Effector CD4-positive, alpha-beta T cell (primary cell): ENCODE data around the gene ZNRD2.

Experiments used
- DNase-seq: peaks from one replicate; pipeline ENCODE4 v3.0.0-alpha.2; 2020

The ZNRD2 gene

GRCh38 chr11:65589444-65590239 is 19.4 kb downstream of the ZNRD2 start:
- no peak for DNase-seq

- DNase-seq = no peak
Observed at GRCh38 chr11:65590240-65590738, 20.0 kb downstream of the ZNRD2 start.

- no peak for DNase-seq
Observed at GRCh38 chr11:65591939-65592857, 21.9 kb downstream of the ZNRD2 start.

GRCh38 chr11:65592858-65593517 is 22.7 kb downstream of the ZNRD2 start:
- no peak for DNase-seq

GRCh38 chr11:65593518-65594414 is 23.5 kb downstream of the ZNRD2 start:
- no peak for DNase-seq

GRCh38 chr11:65595131-65595530 is 24.9 kb downstream of the ZNRD2 start:
- DNase-seq = no peak

GRCh38 chr11:65595543-65596281 is 25.4 kb downstream of the ZNRD2 start, which contains the start of gene KCNK7:
TSS of gene KCNK7 (minus strand) at chr11:65595800. CDS start at chr11:65595772, 28 bp downstream.
- DNase-seq = no peak

GRCh38 chr11:65596520-65596919 is 26.2 kb downstream of the ZNRD2 start:
- DNase-seq = no peak

GRCh38 chr11:65598258-65598699 is 28.0 kb downstream of the ZNRD2 start:
- DNase-seq = no peak

GRCh38 chr11:65599216-65599954 is 29.1 kb downstream of the ZNRD2 start:
- DNase-seq = no peak

- DNase-seq = no peak
Observed at GRCh38 chr11:65599955-65600246, 29.6 kb downstream of the ZNRD2 start.

- DNase-seq = no peak
Observed at GRCh38 chr11:65604258-65604657, 34.0 kb downstream of the ZNRD2 start.

- no peak for DNase-seq
Observed at GRCh38 chr11:65606876-65607613, 36.8 kb downstream of the ZNRD2 start.

GRCh38 chr11:65607614-65608426 is 37.5 kb downstream of the ZNRD2 start:
- no peak for DNase-seq

GRCh38 chr11:65609229-65609628 is 39.0 kb downstream of the ZNRD2 start:
- DNase-seq = no peak

GRCh38 chr11:65609665-65610064 is 39.4 kb downstream of the ZNRD2 start:
- no peak for DNase-seq

- DNase-seq = no peak
Observed at GRCh38 chr11:65610404-65610803, 40.1 kb downstream of the ZNRD2 start.

- DNase-seq = no peak
Observed at GRCh38 chr11:65611028-65611757, 40.9 kb downstream of the ZNRD2 start.
